Measurements from ENCODE around the gene ATP11A. TPM values are rescaled to one million over a fixed set of nuclear protein-coding genes. Genes with fewer than 3 reads are reported as not detected.

Gene ATP11A
- total RNA-seq, 2 donors from 2014 or later: 15.2 to 38.4 TPM

DNA sequence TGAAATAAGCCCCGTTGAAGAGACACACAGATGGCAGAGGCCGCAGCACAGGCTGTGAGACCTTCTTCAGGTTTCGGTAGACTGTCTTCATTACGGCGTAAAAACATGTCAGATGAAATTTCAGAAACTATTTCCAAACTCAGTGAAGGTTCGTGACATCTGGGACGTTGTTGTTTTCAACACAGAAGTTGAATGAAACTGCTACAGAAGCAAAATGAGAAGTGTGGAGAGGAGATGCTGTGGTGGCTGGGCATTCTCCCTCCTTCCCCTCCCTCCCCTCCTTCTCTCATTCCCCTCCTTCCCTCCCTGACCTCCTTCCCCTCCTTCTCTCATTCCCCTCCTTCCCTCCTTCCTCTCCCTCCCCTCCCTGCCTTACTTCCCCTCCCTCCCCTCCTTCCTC is 113.6 kb downstream of the ATP11A start:
- no peak for DNase-seq (ENCODE audit: low spot score)
- no peak for ATAC-seq (ENCODE audit: insufficient number of reproducible peaks, low FRiP score, low read depth)
- Histone ChIP-seq H3K27ac (no peak overlapping the region), H3K27me3 (replicated peaks; ENCODE audit: insufficient read depth) (no peaks in the 10 kb centered on the region), H3K4me1 (ENCODE audit: control insufficient read depth in 1 of 2, low read depth in 2 of 2) (no peaks in the 10 kb centered on the region), H3K4me3 (no peak overlapping the region), H3K9me3 (no peaks in the 10 kb centered on the region), H3K36me3 (peaks cover 4% of the 10 kb centered on the region)
- TF ChIP-seq, protein P1, sequence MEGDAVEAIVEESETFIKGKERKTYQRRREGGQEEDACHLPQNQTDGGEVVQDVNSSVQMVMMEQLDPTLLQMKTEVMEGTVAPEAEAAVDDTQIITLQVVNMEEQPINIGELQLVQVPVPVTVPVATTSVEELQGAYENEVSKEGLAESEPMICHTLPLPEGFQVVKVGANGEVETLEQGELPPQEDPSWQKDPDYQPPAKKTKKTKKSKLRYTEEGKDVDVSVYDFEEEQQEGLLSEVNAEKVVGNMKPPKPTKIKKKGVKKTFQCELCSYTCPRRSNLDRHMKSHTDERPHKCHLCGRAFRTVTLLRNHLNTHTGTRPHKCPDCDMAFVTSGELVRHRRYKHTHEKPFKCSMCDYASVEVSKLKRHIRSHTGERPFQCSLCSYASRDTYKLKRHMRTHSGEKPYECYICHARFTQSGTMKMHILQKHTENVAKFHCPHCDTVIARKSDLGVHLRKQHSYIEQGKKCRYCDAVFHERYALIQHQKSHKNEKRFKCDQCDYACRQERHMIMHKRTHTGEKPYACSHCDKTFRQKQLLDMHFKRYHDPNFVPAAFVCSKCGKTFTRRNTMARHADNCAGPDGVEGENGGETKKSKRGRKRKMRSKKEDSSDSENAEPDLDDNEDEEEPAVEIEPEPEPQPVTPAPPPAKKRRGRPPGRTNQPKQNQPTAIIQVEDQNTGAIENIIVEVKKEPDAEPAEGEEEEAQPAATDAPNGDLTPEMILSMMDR (IDR thresholded peaks at IDR 0.05): no peak

DNA sequence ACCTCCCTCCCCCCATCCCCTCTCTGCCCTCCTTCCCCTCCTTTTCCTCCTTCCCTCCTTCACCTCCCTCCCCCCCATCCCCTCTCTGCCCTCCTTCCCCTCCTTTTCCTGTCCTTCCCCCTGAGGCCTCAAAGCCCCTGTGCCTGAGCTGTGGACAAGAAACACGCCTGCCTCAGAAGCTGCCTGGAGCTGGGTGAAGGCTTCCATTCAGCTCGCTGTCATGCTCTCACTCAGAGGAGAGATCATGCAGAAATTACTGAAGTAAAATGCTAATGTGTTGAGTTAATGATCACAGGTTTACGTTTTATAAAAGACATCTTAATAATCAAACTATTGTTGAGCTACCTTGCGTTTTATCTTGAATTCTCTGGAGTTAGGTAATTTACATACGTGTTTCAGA is 114.5 kb downstream of the ATP11A start:
- Histone ChIP-seq H3K36me3 (peaks cover 4% of the 10 kb centered on the region), H3K27ac (no peak overlapping the region), H3K4me1 (ENCODE audit: control insufficient read depth in 1 of 2, low read depth in 2 of 2) (no peaks in the 10 kb centered on the region), H3K4me3 (no peak overlapping the region), H3K27me3 (replicated peaks; ENCODE audit: insufficient read depth) (no peaks in the 10 kb centered on the region), H3K9me3 (no peaks in the 10 kb centered on the region)
- TF ChIP-seq, protein P1 (IDR thresholded peaks at IDR 0.05): no peak
- DNase-seq (ENCODE audit: low spot score) (no peak), ATAC-seq (ENCODE audit: insufficient number of reproducible peaks, low FRiP score, low read depth) (no peak)

DNA sequence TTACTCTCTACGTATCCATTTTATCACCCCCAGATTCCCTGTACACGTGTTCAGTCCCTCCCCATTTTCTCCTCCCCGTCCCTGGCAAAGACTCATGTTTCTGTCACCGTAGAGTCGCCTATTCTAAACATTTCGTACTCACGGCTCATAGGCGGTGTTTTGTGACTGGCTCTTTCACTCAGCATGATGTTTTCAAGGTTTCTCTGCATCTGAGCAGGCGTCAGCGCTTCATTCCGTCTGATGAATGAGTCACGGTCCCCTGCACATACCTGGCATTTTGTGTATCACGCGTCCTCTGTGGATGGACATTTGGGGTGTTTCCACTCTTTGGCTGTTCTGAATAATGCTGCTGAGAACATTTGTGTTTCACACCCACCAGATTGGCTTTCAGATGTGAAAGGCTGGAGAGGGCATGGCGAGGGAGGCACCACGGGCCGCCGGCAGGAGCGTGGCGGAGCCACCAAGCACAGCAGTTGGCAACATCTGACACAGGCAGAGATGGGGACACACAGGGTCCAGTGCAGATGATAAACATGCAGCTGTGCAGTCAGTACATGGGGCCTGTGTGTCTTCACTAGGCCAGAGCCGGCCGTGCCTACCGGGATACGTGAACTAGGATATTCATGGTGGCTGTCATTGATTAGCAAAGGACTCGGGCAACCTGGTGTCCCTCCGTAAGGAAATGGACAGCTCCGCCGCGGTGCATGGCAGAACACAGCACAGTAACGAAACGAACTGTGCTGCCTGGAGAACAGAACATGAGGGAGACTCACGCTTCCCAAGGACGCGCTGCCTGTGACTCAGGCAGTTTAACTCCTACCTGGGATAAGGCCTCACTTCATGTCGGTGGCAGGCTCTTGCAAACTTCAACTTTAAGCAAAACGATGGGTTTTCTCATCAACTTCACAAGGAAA is 117.2 kb downstream of the ATP11A start:
- TF ChIP-seq, protein P1 (IDR thresholded peaks at IDR 0.05): no peak
- Histone ChIP-seq H3K4me3 (no peak overlapping the region), H3K4me1 (ENCODE audit: control insufficient read depth in 1 of 2, low read depth in 2 of 2) (no peaks in the 10 kb centered on the region), H3K27me3 (replicated peaks; ENCODE audit: insufficient read depth) (no peaks in the 10 kb centered on the region), H3K27ac (no peak overlapping the region), H3K36me3 (peaks cover 4% of the 10 kb centered on the region), H3K9me3 (no peaks in the 10 kb centered on the region)
- DNase-seq (ENCODE audit: low spot score): no peak
- no peak for ATAC-seq (ENCODE audit: insufficient number of reproducible peaks, low FRiP score, low read depth)

DNA sequence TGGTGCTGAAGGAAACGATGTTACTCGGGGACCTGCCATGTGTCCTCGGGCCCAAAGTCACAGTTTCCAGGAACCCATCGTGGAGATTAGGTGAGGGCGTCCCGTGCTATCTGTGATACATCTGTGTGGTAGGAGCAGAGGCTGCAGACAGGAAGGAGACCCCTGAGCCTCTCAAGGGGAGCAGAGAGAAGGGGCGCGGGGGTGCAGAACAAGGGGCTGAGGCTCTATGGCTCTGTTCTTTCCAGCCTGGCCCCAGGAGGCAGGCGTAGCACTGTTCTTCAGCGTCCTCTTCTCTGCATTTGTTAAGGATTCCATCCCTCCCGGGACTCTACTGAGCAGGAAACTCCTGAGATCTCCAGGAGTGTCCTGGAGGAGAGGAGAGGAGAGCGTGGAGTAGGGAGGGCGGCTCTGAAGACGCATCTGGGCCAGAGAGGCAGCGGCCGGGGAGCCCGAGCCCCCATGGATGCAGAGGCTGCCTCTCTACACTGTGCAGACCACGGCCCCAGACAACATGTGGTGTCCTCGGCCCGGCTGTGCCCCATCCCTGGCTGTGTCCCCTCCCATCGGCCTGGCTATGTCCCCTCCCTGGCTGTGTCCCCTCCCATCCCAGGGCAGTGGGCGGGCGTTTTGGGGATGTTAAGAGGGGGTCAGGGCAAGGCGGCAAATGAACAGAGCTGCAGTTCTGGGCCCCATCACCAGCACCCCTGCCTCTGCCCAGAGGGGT is 118.0 kb downstream of the ATP11A start:
- Histone ChIP-seq H3K4me3 (no peak overlapping the region), H3K36me3 (peaks cover 4% of the 10 kb centered on the region), H3K27me3 (replicated peaks; ENCODE audit: insufficient read depth) (no peaks in the 10 kb centered on the region), H3K27ac (no peak overlapping the region), H3K9me3 (no peaks in the 10 kb centered on the region), H3K4me1 (ENCODE audit: control insufficient read depth in 1 of 2, low read depth in 2 of 2) (no peaks in the 10 kb centered on the region)
- DNase-seq (ENCODE audit: low spot score) (no peak), ATAC-seq (ENCODE audit: insufficient number of reproducible peaks, low FRiP score, low read depth) (no peak)
- TF ChIP-seq, protein P1 (IDR thresholded peaks at IDR 0.05): no peak

All from thoracic aorta (tissue), 2 donors.